C1 segment of cervical spinal cord (tissue), 14 donors: ENCODE measurements around the gene TANGO2.

Experiments used
- DNase-seq, 14 donors: peaks; one replicate each; lab custom pipeline; 2025; lab: John Stamatoyannopoulos, UW

The TANGO2 gene

DNA sequence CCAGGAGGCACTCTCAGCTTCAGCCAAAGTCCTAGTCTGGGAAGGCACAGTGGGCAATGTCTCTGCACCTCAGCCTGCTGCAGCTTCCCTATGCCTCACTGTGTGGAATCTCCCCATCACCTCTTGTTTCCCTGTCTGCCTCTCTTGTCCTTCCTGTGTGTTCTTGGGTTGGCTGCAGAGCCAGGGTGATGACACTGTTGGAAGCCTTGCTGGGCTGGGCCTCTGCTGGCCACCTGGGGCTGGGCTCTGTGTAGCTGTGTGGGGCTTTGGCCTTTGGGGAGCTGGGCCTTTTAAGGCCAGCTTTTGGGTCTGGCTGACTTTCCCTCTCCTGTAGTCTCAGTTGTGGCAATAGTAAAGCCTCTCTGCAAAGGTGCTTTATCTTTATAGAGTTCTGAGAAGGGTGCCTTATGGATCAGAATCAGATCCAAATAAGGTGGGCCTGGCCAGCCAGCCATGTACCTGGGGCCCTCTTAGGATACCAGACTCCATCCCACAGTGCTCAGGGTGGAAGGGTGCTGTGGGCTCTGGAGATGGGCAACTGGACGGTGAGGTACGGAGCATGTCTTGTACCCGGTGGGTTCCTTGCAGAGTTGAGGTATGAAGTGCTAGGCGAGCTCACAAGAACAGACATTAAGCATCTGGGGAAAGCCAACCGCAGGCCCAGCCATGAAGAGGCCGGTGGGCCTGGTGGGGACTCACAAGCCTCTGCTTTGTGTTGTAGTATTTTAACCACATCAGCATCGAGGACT, 84.7 kb downstream of the TANGO2 start:
- DNase-seq = no peak

DNA sequence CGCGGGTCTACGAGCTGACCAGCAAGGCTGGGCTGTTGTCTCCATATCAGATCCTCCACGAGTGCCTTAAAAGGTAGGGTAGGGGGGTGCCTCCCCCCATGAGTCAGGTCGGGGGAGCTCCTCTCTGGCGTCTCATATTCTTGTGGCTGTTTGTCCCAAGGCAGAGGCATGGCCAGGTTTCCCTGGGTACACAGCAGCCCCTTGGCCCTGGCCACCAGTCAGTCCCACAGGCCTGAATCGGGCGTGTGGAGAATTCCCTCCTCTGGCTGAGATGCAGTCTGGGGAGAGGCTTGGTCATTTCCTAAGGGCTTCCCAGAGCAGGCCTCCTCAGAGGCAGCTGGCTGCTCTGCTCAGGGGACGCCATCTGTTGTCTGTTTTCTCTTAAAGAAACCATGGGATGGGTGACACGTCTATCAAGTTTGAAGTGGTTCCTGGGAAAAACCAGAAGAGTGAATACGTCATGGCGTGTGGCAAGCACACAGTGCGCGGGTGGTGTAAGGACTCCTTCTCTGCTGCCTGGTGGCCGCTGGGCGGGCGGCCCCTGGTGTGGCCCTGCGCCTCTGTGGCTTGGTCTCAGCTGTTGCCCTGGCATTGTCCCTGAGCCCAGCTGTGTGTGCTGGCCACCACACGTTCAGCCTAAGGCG, 85.4 kb downstream of the TANGO2 start:
- DNase-seq = no peak

DNA sequence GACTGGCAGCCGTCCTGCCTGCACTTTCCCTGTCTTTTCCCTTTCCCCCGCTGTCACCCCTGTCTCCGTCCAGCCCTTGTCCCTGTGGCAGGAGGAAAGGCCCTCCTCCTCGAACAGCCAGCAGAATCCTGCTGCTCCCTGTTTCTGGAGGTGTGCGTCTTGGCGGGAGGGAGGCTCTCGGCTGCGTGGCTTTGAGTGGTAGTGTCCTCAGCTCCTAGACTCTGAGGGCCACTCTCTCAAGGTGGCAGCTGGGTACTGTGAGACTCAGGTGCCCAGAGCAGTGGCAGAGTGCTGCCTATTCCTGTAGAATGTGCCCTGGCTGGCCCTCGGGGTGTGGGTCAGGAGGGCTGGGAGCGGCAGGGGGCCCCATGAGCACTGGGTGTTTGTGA, 85.9 kb downstream of the TANGO2 start:
- DNase-seq = no peak

GRCh38 chr22:20107471-20107901, 86.6 kb downstream of the TANGO2 start:
- DNase-seq = peak in 1 of 14 donors; percentile 66

GRCh38 chr22:20107951-20108756, 87.2 kb downstream of the TANGO2 start:
- no peak for DNase-seq

GRCh38 chr22:20108757-20109230, 87.9 kb downstream of the TANGO2 start:
- no peak for DNase-seq

DNA sequence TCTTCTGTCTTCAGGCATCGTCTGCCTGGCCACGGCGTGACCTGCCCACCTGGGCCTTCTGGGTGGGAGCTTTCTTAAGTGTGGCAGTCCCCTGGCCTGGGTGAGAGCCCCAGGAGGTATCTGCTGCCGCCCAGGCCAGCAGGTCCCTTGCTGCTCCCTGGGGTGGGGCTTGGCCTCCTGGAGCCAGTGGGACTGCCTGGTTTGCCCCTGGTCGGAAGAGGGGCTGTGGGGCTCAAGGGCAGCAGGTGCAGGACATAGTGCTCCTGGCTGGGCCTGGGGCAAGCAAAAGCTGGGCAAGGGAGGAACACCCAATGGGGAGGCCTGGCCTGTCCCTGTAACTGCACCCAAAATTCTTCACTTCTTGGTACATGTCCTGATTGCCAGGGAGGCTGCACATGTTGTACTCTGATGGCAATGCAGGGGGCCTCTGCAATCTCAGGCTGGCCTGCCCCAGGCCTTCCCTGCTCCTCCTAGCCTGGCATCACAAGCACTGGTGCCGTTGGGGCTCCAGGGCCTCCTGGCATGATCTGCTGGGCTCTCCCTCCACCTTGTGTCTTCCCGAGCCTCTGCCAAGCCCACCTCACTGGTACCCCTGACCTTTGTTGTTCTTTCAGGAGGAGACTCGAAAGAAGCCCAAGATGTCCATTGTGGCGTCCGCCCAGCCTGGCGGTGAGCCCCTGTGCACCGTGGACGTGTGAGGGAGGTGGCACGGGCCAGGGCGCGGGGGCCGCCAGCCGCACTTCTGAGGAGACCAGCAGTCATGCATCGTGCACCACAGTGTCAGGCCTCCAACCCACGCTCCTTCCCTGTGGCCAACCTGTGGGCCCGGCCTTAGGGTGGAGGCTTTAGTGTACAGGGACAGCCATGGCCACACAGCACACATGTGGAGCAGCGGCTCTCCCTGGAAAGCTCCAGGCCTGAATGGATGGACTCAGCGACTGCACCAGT, 88.8 kb downstream of the TANGO2 start:
- DNase-seq = no peak

DNA sequence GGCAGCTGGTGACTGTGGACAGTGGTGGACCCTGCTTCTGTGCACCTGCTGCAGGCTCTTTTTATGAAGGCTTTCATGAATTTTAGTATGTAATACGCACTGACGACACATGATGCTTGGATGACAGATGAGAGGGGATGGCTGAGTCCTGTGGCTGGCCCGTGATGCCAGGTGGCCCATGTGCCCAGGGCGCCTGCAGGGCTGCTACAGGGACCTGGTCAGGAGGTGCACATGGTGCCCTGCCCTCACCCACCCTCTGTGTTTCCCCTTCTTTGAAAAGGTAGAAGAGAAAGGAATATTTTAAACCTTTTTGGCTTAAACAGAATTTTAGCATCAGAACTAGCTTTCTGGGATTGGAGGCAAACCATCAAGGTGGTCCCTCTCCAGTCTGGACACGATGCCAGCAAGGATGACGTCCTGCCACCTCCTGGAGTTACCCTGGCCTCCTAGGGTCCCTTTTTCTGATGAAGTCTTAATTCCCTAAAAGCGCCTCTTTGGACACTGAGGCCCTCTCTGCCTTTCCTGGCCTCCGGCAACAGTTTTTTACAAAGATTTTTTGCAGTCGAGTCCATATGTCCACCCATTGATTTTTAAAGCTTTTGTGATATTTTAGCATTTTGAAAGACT, 89.6 kb downstream of the TANGO2 start:
- DNase-seq = no peak

DNA sequence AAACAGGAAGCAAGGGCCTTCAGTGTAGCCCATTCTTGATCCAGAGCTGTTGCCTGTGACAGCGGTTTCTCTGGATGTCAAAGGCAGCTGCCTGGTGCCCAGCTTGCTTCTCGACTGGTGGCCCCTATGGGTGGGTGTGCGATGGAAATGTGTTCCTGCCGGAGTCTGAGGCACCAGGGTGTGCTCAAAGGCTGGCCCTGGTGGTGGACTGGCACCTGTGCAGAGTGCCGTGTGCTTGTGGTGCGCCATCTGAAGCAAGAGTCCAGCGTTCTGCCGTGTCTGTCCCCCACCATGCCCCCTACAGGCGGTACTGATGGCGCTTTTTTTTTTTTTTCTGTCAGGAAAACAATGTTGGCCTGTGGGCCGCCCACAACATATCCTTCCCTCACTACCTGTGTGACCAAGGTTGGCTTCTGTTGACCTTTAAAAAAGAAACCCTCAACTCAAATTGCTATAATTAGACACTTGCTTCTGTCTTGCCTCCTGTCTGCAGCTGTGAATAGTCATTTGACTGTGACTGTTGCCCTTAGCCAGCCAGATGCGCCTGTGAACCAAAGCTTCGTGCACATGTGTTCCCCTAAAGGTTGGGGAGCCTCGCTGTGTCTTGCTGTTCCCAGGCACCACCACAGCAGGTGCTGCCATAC, 90.3 kb downstream of the TANGO2 start:
- DNase-seq = no peak

- peak in 2 of 14 donors; percentile 47 to 52 for DNase-seq
These were observed 91.0 kb downstream of the TANGO2 start for GRCh38 chr22:20111689-20112622.

DNA sequence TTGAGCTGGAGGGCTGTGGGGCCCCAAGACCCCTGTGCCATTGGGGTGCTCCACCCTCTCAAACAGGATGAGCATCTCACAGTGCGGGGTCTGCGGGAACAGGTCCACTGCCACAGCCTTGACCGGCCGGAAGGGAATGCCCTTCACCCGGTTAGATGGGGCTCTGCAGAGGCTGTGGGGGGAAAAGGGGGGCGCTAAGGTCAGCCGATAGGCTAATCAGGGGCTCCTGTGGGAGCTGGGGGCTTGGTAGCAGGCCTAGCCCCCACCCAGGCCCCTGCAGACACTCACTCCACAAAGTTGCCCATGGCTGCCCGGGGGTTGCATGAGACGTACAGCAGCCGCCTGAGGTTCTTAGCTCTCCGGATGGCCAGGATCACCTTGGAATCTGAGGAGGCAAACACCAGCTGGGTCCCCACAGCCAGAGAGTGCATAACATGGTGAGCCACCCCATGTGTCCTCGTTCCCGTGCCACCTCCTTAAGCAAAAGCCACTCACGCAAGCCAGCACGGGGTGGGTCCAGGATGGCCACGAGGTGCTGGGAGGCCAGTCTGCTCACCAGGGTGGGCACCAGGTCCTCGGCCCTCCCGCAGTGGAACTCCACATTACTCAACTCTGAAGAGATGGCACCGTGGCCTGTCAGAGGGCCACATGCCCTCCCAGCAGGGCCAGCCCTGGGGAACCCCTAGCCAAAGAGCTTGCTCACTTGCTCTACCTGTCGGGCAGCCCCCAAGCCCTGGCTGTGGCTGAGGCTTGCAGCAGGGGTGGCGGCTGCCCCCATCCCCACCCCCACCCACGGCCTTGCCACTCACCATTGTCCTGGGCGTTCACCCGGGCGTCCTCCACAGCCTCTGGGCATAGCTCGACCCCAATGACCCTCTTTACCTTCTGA, 92.0 kb downstream of the TANGO2 start:
- DNase-seq = no peak

DNA sequence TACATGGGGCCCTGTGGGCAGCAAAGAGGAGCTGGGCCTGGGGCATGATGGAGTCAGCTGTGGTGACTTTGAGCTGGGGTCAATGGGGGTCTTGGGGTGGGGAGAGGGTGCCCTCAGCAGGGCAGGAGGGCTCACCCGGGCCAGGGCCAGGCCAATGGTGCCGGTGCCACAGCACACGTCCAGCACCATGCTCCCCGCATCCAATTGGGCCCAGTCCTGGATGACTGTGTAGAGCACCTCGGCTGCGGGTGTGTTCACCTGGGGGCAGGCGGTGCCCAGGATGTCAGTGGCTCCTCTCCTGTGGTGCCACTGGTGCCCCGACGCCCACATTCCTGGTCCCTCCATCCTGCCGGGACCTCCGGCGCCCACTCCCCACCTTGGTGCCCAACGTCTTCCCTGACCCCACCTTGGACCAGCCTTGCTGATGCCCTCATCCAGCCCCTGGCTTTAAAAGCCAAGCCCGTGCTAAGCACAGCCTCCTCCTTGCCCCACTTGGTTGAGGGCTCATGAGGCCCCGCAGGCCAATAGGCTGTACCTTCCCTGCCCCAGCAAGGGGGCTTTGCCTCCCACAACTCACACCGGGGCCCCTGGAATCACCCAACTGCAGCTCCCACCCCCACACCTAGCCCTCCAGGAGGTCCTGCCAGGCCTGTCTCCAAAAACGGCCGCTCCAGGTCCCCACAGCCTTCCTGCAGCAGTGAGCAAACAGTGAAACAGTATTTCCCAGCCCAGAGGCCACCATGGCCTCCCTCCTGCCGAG, 92.8 kb downstream of the TANGO2 start:
- no peak for DNase-seq

GRCh38 chr22:20114506-20115475, 93.9 kb downstream of the TANGO2 start:
- no peak for DNase-seq

GRCh38 chr22:20115691-20116375, 94.9 kb downstream of the TANGO2 start, which contains the start of gene RANBP1:
TSS of gene RANBP1 (plus strand) at chr22:20116104. CDS start at chr22:20116185, 81 bp downstream.
- no peak for DNase-seq

- no peak for DNase-seq
These were observed 95.6 kb downstream of the TANGO2 start for GRCh38 chr22:20116376-20116950.
